ENCODE measurements around the gene MINDY2. TPM values are rescaled to one million over a fixed set of nuclear protein-coding genes. Genes with fewer than 3 reads are reported as not detected.

Gene MINDY2
- total RNA-seq, result 16.1 and 16.2 TPM in 2 replicates

GRCh38 chr15:58770857-58771620 is at the start of gene MINDY2:
MINDY2 (plus strand) TSS chr15:58771302; CDS start chr15:58771396, 94 bp downstream.

GRCh38 chr15:58749532-58750337 is 21.4 kb upstream of the MINDY2 start, which contains the start of gene ADAM10:
ADAM10 (minus strand) TSS chr15:58749707; CDS start chr15:58749534, 173 bp downstream.

Other genes with a start within 250 kb of the MINDY2 start
- 120 and 130 TPM in 2 replicates for gene ADAM10, start 21.6 kb upstream of the MINDY2 start, total RNA-seq
- gene SLTM, start 162.4 kb downstream of the MINDY2 start, total RNA-seq, result 39.2 and 39.3 TPM in 2 replicates
- gene RNF111, start 216.4 kb downstream of the MINDY2 start, total RNA-seq, result 9.1 and 11.1 TPM in 2 replicates

Data from mammary microvascular endothelial cell (primary cell).